Vagina (tissue), 2 donors: Measurements from ENCODE around the gene FHIT.

Experiments
- POLR2AphosphoS5 ChIP-seq, 2 donors: sonication (generic); formaldehyde crosslinking; IDR thresholded peaks; one replicate each; pipeline ENCODE4 v1.9.0; 2017; ENCODE audit warnings: antibody characterized with exemption in 2 of 2, mild to moderate bottlenecking in 2 of 2, low read depth in 1 of 2; ENCODE audit not compliant: insufficient read depth in 1 of 2
- TF ChIP-seq, protein P1 (sequence below), 3 experiments: fragments of 450-650 bp in 2 of 3; fragments of 200-600 bp in 1 of 3; sonication (generic) in 1 of 3; IDR thresholded peaks; one replicate each; pipeline ENCODE4 v1.5.1; 2017 to 2019; ENCODE audit warnings: antibody characterized with exemption in 3 of 3, mild to moderate bottlenecking in 2 of 3, moderate library complexity in 2 of 3

DNA sequence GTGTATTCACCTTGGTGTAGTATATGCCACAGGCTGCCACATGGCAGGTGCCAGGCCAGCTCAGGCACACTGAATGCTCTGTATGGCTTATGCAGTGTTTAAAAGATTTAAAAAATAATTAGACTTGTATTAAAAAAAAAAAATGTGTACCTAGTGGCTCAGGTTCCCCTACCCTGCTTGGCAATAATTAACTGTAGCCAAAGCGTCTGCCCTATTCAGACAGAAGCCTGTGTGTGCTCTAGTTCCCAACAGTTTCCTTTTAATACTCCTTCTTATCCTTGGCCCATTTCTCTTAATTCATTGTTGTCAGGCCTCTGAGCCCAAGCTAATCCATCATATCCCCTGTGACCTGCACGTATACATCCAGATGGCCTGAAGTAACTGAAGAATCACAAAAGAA lies 1449.2 kb downstream of the FHIT start:
- TF ChIP-seq, protein P1, sequence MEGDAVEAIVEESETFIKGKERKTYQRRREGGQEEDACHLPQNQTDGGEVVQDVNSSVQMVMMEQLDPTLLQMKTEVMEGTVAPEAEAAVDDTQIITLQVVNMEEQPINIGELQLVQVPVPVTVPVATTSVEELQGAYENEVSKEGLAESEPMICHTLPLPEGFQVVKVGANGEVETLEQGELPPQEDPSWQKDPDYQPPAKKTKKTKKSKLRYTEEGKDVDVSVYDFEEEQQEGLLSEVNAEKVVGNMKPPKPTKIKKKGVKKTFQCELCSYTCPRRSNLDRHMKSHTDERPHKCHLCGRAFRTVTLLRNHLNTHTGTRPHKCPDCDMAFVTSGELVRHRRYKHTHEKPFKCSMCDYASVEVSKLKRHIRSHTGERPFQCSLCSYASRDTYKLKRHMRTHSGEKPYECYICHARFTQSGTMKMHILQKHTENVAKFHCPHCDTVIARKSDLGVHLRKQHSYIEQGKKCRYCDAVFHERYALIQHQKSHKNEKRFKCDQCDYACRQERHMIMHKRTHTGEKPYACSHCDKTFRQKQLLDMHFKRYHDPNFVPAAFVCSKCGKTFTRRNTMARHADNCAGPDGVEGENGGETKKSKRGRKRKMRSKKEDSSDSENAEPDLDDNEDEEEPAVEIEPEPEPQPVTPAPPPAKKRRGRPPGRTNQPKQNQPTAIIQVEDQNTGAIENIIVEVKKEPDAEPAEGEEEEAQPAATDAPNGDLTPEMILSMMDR (IDR thresholded peaks at IDR 0.05) = no peak
- no peak for TF ChIP-seq POLR2AphosphoS5 (IDR thresholded peaks at IDR 0.05; ENCODE audit: insufficient read depth in 1 of 2, low read depth in 1 of 2)
